NCI-H446 (cell line): ENCODE measurements around the gene SPINT1.
"Not testable (repeated sequence)": the region's sequence is repeated elsewhere in the genome, so short reads cannot be mapped to it uniquely, and the experiment has no call there.

ENCODE experiments used
- DNase-seq, 2 experiments: peaks; one replicate each; lab custom pipeline; 2025; lab: John Stamatoyannopoulos, UW

The SPINT1 gene

DNA sequence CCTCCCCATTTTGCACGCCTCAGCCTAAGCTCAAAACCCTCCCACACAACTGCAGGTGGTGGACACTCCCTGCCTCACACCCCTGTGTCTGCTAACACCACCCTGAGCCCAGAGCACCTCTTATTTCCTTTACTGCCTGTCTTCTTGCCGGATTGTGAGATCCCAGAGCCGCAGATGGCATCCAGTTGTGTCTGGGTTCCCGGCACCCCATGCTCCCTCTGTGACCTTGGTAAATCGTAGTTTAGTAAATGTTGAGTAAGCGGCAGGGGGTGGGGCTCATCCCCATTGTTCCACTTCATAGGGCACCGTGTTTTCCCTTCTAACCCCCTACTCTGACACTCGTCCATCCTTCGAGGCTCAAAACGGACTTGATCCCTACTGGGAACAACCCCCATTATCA is 14.9 kb downstream of the SPINT1 start:
- no peak for DNase-seq

DNA sequence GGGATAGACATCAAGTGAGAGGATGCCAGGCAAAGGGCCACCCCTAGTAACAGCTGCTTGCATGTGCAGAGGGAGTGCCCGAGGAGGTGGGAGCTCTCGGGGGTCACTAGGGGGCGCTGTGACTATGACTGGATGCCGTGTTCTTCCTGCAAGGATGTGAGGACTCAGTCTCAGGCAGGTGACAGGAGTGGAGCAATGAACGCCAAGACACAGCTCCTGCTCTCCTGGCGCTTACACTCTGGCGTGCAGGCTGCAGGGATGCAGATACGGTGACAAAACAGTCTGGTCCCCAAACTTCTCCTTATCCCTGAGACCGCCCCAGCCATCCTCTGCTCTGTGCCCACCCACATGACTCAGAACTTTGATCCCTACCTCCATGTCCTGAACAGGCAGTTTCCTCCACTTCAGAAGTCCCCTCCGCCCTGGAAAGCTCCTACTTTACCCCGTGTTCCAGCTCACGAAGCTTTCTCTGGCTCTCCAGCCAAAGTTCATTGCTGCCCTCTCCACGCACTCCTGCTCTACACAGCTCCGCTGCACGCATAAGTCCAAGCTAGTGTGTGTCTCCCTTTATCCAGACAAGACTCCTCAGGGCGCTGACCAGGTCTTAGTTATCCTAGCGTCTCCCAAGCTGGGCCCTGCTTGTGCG is 15.5 kb downstream of the SPINT1 start:
- peak; percentile 14 to 52 for DNase-seq

DNA sequence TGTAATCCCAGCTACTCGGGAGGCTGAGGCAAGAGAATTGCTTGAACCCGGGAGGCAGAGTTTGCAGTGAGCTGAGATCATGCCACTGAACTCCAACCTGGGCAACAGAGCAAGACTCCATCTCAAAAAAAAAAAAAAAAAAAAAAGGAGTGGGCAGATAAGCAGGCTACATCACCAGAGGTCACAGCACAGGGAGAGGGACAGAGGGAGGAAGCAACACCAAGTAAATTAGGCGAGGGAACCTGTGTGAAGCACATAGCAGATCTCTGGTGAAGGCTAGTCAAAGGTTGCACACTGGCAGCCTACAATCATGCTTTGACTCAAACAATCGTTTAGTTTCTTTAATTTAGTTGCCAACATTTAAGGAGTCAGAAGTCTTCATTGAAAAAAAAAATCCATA is 17.3 kb downstream of the SPINT1 start:
- not testable (repeated sequence) for DNase-seq

DNA sequence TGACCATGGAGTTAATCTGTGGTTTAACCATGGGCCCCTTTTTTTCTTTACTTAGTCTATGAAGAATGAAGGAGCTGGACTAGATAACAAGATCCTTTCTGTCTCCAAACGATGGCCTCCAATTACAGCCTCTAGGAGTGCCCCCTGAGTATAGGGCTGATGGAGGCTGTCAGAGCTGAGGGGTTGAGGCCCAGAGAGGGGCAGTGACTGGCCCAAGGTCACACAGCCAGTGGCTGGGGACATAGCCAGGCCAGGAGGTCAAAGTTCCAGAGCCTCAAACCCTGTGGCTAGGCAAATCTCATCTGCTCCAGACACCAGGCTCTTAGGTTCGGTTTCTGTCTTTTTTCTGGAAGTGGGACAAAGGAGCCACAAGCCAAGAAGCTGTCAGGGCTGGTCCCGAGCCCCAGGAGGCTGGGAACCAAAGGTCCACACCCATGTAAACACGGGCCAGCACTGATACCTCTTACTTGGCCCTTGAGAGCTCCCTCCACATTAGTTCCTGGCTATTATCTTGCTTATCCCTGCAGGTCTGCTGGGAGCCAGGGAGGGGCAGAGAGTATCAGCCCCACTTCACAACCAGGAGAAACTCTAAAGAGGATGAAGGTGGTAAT is 19.9 kb downstream of the SPINT1 start:
- DNase-seq, result no peak

DNA sequence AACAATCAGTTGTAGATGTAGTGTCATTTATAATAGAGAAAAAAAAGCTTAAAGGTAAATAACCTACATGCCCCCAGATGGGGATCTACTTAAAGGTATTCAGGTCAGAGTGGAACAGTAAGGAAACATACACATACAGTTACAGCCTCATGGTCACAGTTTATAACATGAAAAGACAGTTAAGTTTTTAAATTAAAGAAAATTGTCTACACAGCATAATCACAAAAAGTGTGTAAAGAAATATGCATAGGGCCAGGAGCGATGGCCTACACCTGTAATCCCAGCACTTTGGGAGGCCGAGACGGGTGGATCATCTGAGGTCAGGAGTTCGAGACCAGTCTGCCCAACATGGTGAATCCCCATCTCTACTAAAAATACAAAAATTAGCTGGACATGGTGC is 23.4 kb downstream of the SPINT1 start:
- DNase-seq, result no peak

DNA sequence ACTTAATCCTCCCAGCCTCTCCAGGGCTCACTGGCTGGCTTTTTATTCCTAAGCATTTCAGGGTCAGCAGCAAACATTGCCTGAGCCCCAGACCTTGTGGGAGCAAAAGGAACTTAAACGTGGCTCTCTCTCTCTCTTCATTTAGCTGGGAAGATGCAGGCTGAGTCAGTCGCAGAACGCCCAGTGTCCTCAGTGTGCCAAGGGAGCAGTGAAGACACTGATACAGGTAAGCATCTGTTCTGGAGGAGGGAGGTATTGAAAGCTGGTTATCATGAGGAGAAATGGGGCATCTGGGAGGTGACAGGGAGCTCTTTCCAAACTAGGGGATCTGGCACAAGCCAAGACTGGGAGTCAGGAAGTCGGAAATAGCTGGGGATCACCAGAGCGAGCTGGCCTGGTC is 25.8 kb downstream of the SPINT1 start:
- DNase-seq, result no peak

DNA sequence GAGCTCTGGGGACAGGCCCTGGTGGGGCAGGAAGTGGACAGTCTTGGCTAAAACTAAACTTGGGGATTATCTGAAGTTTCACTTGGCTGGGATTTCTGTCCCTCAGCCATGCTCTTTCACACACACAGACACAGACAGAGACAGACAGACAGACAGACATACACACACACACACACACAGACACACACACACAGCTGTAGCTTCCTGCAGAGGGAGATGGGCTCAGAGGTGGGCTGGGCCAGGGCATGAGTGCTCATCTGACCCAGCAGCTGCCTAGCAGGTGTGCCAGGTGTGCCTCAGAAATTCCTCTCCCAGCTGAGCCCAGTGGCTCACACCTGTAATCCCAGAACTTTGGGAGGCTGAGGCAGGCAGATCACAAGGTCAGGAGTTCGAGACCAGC is 26.9 kb downstream of the SPINT1 start:
- DNase-seq, result no peak

DNA sequence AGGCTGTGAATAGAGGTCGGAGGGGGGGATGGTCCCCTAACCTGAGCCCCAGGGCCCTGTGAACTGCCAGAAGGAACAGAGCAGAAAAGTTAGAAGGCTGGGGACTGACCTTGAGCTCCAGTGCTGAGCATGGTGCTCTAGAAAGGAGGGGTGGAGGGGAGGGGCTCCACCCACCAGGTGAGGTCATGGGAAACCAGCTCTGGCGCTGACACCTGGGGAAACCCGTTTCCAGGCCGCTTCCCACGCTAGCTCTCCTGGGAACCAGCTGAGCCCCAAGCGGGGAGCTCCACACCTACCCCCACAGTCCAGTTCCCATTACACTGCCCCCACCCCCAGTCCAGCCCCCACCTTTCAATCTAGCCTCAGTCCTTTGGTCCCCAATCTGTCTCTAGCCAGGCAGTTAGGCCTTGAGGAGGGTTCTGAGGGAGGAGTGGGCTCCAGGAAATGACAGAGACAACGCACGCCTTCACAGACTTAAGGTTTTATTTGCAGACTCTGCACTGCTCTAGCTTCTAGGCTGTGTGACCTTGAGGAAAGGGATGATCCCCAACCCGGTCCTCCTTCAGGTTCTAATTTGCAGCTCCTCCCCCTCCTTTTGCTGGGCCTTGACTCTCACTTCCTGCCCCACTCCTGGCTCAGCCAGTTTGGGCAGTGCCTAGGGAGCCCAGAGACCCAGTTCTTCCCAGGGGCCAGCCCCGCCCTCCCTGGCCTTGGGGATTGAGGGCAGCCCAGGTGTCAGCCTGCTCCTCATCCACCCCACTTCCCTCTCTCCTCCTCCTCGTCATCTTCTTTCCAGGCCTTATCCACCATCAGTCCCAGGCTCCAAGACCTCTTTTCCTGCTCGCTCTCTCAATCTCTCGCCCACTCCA is 28.1 kb downstream of the SPINT1 start:
- no peak for DNase-seq

DNA sequence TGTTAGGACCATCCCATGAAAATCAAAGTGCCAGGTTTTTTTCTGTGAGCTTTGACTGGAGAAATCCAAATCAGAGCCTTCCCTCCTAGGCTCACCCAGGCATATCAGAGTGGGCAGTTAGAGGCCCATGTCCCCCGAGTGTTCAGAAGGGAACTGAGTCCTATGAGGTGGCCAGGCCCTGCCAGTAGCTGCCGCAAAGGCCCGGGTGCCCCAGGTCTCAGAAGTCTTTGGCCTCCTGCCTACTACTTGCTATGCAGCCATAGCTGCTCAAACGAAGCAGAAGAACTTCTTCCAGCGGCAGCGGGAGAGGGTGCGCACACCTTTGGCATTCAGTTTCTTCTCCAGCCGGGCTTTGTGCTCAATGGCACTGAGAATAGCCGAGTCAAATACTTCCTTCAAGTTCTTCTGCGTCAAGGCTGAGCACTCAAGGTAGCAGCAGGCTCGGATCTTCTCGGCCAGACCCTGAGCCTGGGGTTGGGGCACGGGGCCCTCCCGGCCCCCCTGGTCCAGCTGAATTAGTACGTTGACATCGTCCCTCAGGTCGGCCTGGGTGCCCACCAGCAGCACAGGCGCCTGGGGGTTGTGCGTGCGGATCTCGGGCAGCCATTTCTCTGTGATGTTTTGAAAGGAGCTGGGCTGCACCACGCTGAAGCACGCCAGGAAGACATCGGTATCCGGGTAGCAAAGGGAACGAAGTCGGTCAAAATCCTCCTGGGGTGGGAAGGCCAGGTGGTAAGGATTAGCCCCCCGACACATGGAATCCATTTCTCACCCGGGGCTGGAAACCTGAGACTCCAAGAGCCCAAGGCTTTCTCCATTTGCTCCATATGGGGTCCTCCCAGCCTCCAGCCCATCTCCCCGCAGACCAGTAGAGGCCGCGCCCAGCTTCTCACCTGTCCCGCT is 29.2 kb downstream of the SPINT1 start:
- no peak for DNase-seq

DNA sequence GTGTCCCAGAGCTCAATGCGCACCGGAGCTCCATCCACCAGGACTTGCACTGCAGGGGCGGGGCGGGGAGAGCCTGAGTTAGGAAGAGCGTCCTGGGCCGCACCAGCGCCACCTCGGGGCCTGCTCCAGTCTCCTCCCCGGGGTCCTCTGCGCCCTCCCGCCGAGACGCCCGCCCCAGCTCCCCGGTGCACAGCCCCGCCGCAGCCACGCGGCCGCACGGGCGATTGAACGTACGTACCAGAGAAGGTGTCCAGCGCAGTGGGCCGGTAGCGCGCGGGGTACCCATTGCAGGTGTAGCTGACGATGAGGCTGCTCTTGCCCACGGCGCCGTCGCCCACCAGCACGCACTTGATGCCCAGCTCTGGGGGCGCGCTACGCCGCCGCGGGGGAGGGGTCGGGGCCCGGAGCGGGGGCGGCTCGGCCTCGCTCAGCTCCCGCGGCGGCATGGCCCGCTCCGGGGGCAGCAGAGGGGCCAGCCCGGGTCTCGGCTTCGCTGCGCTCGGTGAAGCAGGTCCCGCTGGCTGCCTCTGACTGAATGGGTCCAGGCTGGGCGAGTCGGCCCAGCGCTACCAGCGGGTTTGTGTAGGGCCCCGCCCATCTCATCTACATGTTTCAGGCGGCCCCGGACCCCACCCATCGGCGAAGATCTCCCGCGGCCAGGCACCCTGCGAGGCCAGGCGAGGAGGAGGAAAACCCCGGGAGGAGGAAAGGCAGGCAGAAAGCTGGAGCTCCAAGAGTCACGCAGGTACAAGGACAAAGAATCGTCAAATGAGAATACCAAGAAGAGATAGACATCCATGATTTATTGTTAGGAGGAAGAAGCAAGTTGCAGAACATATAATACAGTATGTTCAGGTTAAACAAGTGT is 30.1 kb downstream of the SPINT1 start, which contains the start of gene RHOV:
Gene RHOV (minus strand): TSS at position 541 of the 868 bp plus-strand sequence. CDS start 95 bp downstream, at position 446.
- peak in 1 of 2 experiments; percentile 62 for DNase-seq

DNA sequence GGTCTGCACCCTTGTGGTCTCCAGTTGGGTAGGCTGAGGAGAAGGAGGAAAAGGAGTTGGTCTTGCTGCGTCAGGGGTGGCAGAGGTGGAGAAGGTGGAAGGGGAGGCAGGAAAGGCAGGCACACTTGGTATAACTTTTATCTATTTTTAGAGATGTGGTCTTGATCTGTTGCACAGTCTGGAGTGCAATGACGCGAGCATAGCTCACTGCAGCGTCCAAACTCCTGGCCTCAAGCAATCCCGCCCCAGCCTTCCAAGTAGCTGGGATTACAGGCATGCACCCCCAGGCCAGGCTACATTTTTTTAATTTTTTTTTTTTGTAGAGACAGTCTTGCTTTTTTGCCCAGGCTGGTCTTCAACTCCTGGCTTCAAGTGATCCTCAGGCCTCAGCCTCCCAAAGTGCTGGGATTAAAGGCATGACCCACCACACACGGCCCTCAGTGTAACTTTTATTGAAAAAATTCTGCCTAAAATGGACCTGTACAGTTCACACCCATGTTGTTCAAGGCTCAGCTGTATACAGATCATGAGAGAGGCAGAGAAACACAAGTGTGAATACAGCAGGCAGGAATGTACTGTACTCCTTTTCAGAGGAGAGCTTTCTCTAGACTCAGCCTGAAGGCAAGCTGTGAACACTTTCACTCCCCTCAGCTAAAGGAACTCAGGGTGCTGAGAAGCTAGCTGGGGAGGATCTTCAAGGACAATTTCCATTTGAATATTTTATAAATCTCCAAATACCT is 32.3 kb downstream of the SPINT1 start:
- no peak for DNase-seq

DNA sequence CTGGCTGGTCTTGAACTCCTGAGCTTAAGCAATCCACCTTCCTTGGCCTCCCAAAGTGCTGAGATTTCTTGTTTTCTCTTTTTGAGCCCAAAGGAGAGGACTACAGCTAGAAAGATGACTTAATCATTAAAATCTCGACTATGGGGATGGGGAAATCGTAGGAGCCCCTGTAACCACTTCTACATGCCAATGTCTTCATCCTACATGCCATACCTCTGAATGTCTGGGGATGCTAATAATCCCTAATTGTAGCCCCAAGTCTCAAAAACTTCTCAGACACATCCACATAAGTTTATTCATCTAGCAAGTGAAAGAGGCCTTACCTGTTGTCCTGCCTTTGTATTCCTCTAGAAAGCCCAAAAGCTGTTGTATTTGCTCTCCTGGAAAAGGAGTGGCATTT is 33.8 kb downstream of the SPINT1 start:
- DNase-seq, result no peak

DNA sequence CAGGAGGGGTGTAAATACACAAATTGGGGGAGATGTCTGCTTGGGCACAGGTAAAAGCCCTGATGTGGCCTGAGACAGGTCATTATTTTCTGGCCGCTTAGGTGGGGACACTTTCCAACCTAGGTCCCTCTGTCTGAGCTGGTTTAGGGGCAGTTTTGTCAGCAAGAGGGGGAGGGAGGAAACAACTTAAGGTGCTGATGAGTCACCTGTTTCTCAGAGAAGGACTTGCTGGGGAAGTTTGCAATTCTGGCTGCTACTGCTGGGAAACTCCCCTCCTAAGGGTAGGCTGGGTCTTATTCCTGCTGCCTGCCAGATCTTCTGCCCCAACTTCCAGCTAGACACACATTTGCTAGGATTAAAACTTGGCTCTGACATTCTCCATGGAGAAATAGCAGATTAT is 34.9 kb downstream of the SPINT1 start:
- DNase-seq, result no peak

DNA sequence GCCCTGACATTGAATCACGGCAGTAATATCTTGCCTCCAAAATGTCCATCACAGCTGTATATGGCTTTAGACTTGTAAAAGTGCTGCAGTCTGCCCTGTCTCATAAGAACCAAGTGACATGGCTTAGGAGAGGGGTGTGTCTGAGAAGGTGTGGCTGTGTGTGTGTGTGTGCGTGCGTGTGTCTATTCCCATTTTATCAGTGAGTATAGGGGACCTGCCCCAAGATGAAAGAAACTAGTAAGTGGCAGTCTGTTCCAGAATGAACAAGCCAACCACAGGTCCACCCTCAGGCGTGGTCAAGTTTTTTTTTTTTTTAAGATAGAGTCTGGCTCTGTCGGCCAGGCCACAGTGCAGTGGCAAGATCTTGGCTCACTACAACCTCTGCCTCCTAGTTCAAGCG is 35.8 kb downstream of the SPINT1 start:
- no peak for DNase-seq

DNA sequence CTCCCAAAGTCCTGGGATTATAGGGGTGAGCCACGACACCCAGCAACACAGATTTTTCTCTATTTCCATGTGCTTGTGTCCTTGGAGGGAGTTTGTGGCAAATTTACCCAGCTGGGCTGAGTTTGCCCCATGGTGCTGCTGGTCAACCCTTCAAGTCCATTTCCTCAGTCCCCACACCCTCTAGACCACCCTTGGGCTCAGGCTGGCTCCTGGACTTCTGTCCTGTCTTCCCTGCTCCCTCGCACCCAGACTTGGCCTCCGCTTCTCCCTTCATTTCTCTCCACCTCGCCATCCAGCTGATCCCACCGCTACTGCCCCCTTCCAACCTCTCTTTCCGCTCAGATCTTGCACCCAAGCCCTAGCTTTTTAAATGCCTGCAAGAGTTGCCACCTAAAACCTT is 37.5 kb downstream of the SPINT1 start:
- DNase-seq, result no peak

DNA sequence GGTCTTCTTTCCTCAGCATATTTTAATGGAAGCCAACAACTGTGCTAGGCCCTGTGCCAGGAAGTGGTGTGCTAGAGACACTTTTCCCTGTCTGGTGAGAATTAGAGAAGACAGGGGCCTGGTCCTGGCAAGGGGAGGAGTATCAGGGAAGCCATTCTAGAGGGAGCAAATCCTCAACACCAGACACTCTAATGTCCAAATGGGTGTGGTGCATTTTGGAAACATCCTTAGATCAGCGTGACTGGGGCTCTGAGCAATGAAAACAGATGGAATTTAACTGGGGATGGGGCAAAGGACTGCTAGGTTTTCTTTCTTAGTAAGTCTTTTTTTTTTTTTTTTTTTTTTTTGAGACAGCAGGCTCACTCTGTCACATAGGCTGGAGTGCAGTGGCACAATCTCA is 42.7 kb downstream of the SPINT1 start:
- DNase-seq, result no peak

DNA sequence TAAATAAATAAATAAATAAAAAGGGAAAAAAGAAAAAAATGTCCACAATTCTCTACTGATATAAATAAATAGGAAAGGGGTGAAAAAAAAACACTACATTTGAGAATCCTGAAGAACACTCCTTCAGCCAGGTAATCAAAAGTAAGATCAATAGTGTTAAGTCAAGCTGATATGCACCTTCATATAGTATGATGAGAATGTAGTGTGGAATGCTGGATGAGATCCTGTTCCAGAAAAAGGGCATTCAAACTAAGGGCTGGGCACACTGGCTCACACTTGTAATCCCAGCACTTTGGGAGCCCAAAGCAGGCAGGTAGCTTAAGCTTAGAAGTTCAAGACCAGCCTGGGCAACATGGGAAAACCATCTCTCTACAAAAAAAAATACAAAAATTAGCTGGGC is 45.3 kb downstream of the SPINT1 start:
- DNase-seq, result no peak

DNA sequence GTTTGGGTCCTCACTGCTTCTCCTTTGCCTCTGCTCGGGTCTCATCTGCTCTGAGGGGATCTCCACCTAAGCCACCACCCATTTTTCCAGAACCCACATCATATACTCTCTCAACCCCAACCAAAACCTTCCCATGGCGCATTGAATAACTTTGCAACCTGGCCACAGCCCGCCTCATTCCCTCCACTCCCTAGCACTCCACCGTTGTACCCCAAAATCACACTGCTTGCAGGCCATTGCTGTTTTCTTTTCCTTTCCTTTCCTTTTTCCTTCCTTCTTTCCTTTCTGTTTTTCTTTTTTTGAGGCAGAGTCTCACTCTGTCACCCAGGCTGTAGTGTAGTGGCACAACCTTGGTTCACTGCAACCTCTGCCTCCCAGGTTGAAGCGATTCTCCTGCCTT is 47.3 kb downstream of the SPINT1 start:
- no peak for DNase-seq

DNA sequence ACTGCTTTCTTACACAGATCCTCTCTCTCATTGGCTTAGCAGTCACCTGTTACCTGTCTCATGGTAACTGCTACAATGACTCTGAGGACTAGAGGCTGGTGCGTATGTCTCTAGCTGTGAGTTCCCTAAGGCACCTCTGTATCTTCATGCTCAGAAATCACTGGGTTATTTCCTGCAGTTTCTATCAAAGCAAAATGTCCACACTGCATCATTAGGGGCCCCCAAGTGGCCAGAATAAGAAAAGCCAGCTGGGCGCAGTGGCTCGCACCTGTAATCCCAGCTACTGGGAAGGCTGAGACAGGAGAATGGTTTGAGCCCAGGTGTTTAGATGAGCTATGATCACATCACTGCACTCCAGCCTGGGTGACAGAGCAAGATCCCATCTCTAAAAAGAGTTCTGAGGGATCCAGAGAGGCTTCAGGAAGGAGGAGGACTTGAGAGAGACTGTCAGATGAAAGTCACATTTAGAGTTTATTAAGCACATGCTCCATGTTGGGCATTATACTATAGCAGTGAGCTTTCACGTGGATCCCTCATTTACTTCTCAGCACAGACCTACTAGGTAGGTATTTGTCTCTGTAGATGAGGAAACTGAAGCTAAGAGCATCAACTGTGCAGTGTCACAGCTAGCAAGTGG is 48.1 kb downstream of the SPINT1 start:
- peak in 1 of 2 experiments; percentile 36 for DNase-seq
